HepG2 (cell line): Measurements from ENCODE around the gene SWSAP1. TPM values are rescaled to one million over a fixed set of nuclear protein-coding genes. Genes with fewer than 3 reads are reported as not detected.
A peak's percentile ranks its signal among the peaks of the same experiment; 100 is the strongest.

Experiments
- ATF2 ChIP-seq: sonication (generic); formaldehyde crosslinking; IDR thresholded peaks from 2 replicates; pipeline ENCODE4 v1.4.0; 2020; ENCODE audit warnings: missing genetic modification reagents
- CHD2 ChIP-seq: IDR thresholded peaks from 2 replicates; pipeline ENCODE4 v1.6.1; 2011; ENCODE audit warnings: low read depth, low read length, improper control_type of control experiment
- DDIT3 ChIP-seq: sonication (generic); formaldehyde crosslinking; IDR thresholded peaks from 2 replicates; pipeline ENCODE4 v1.4.0; 2020; ENCODE audit warnings: mild to moderate bottlenecking, missing genetic modification reagents
- ERF ChIP-seq: IDR thresholded peaks from 2 replicates; pipeline ENCODE4 v1.6.1; 2018; ENCODE audit warnings: missing biosample characterization, missing genetic modification reagents
- GABPA ChIP-seq, 2 experiments: IDR thresholded peaks; 2 replicates each; pipeline ENCODE4 v1.6.1; 2011 to 2016; ENCODE audit warnings: low read depth in 2 of 2, low read length in 1 of 2, missing biosample characterization in 1 of 2, missing genetic modification characterization in 1 of 2
- MED13 ChIP-seq: sonication (generic); formaldehyde crosslinking; IDR thresholded peaks from 2 replicates; pipeline ENCODE4 v1.5.0; 2020; ENCODE audit warnings: missing genetic modification reagents
- RORA ChIP-seq: sonication (generic); formaldehyde crosslinking; IDR thresholded peaks from 2 replicates; pipeline ENCODE4 v1.5.0; 2020; ENCODE audit warnings: mild to moderate bottlenecking, missing genetic modification reagents, moderate library complexity
- TRAFD1 ChIP-seq: sonication (generic); formaldehyde crosslinking; IDR thresholded peaks from 2 replicates; pipeline ENCODE4 v1.5.1; 2020; ENCODE audit warnings: missing genetic modification reagents, mild to moderate bottlenecking, borderline replicate concordance
- XBP1 ChIP-seq: sonication (generic); formaldehyde crosslinking; IDR thresholded peaks from 2 replicates; pipeline ENCODE4 v1.5.0; 2020; ENCODE audit warnings: missing genetic modification reagents
- ZBTB3 ChIP-seq: sonication (generic); formaldehyde crosslinking; IDR thresholded peaks from 2 replicates; pipeline ENCODE4 v1.4.0; 2020; ENCODE audit warnings: low read depth, mild to moderate bottlenecking, moderate library complexity, missing genetic modification reagents, borderline replicate concordance
- ZNF101 ChIP-seq: sonication (generic); formaldehyde crosslinking; IDR thresholded peaks from 2 replicates; pipeline ENCODE4 v1.4.0; 2020; ENCODE audit warnings: mild to moderate bottlenecking, low read depth, missing genetic modification reagents, borderline replicate concordance
- ZNF17 ChIP-seq: sonication (generic); formaldehyde crosslinking; IDR thresholded peaks from 2 replicates; pipeline ENCODE4 v1.5.0; 2020; ENCODE audit warnings: mild to moderate bottlenecking, missing genetic modification reagents
- ZNF317 ChIP-seq: sonication (generic); formaldehyde crosslinking; IDR thresholded peaks from 2 replicates; pipeline ENCODE4 v1.5.0; 2020; ENCODE audit warnings: mild to moderate bottlenecking, missing genetic modification reagents
- ZNF343 ChIP-seq: sonication (generic); formaldehyde crosslinking; IDR thresholded peaks from 2 replicates; pipeline ENCODE4 v1.4.0; 2020; ENCODE audit warnings: mild to moderate bottlenecking, missing genetic modification reagents
- ZNF513 ChIP-seq: sonication (generic); formaldehyde crosslinking; conservative IDR thresholded peaks from 2 replicates; pipeline ENCODE4 v1.5.0; 2020; ENCODE audit warnings: missing genetic modification reagents
- polyA plus RNA-seq, 8 experiments: library from polyadenylated mRNA; depleted of rRNA in 3 of 8; stranded (reverse) in 7 of 8; unstranded in 1 of 8; fragments of >200 nt; fragmentation: Illumina TruSeq in 4 of 8; extraction: Trizol in 4 of 8; gene quantifications; 2 replicates each; pipeline versions ENCODE4 v1.2.1 to v1.2.3, GENCODE V29; 2011 to 2016; ENCODE audit warnings: low read depth in 4 of 8, missing spikeins in 1 of 8, mixed read lengths in 1 of 8; ENCODE audit not compliant: insufficient read depth in 1 of 8
- total RNA-seq, 5 experiments: library from RNA; depleted of rRNA; stranded (reverse); fragments of >200 nt; fragmentation: Illumina TruSeq; extraction: Trizol; gene quantifications; 2 replicates each; pipeline ENCODE4 v1.2.3, GENCODE V29; 2016; ENCODE audit warnings: low read depth in 1 of 5
- TF ChIP-seq, protein P1 (sequence below): sonication (generic); formaldehyde crosslinking; IDR thresholded peaks from 2 replicates; pipeline ENCODE4 v1.4.0; 2020; ENCODE audit warnings: mild to moderate bottlenecking, missing genetic modification reagents, borderline replicate concordance
- TF ChIP-seq, protein P2 (sequence below): sonication (generic); formaldehyde crosslinking; conservative IDR thresholded peaks from 2 replicates; pipeline ENCODE4 v1.4.0; 2020; ENCODE audit warnings: missing genetic modification reagents
- TF ChIP-seq, protein P3 (sequence below): sonication (generic); formaldehyde crosslinking; IDR thresholded peaks from 2 replicates; pipeline ENCODE4 v1.4.0; 2020; ENCODE audit warnings: missing genetic modification reagents

SWSAP1 gene
- total and polyA plus RNA-seq, 2 of the 13 experiments (the other 11 are each of a cell fraction or from before 2014, with no cell fraction given), result 2.7 to 3.3 TPM

- TF ChIP-seq MED13, result no peak
- TF ChIP-seq, protein P1, sequence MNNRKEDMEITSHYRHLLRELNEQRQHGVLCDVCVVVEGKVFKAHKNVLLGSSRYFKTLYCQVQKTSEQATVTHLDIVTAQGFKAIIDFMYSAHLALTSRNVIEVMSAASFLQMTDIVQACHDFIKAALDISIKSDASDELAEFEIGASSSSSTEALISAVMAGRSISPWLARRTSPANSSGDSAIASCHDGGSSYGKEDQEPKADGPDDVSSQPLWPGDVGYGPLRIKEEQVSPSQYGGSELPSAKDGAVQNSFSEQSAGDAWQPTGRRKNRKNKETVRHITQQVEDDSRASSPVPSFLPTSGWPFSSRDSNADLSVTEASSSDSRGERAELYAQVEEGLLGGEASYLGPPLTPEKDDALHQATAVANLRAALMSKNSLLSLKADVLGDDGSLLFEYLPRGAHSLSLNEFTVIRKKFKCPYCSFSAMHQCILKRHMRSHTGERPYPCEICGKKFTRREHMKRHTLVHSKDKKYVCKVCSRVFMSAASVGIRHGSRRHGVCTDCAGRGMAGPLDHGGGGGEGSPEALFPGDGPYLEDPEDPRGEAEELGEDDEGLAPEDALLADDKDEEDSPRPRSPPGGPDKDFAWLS (CRISPR knock-in tag), result no peak
- TF ChIP-seq CHD2, result no peak
- TF ChIP-seq, protein P2, sequence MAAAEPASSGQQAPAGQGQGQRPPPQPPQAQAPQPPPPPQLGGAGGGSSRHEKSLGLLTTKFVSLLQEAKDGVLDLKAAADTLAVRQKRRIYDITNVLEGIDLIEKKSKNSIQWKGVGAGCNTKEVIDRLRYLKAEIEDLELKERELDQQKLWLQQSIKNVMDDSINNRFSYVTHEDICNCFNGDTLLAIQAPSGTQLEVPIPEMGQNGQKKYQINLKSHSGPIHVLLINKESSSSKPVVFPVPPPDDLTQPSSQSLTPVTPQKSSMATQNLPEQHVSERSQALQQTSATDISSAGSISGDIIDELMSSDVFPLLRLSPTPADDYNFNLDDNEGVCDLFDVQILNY (CRISPR knock-in tag), result peak; percentile 13; the same call in 1 of the 2 replicates
- peak; percentile 36; the same call in 1 of the 2 replicates for TF ChIP-seq ERF
- TF ChIP-seq ZNF101 (CRISPR knock-in tag), result no peak
- no peak for TF ChIP-seq ZBTB3 (CRISPR knock-in tag)
- TF ChIP-seq ZNF17 (CRISPR knock-in tag), result no peak
- TF ChIP-seq XBP1 (CRISPR knock-in tag), result no peak
- no peak for TF ChIP-seq ZNF317 (CRISPR knock-in tag)
- TF ChIP-seq ATF2, result no peak
- TF ChIP-seq DDIT3 (CRISPR knock-in tag), result no peak
- no peak for TF ChIP-seq TRAFD1 (CRISPR knock-in tag)
- no peak for TF ChIP-seq ZNF513 (CRISPR knock-in tag)
- TF ChIP-seq RORA (CRISPR knock-in tag), result no peak
- TF ChIP-seq ZNF343 (CRISPR knock-in tag), result no peak
- TF ChIP-seq, protein P3, sequence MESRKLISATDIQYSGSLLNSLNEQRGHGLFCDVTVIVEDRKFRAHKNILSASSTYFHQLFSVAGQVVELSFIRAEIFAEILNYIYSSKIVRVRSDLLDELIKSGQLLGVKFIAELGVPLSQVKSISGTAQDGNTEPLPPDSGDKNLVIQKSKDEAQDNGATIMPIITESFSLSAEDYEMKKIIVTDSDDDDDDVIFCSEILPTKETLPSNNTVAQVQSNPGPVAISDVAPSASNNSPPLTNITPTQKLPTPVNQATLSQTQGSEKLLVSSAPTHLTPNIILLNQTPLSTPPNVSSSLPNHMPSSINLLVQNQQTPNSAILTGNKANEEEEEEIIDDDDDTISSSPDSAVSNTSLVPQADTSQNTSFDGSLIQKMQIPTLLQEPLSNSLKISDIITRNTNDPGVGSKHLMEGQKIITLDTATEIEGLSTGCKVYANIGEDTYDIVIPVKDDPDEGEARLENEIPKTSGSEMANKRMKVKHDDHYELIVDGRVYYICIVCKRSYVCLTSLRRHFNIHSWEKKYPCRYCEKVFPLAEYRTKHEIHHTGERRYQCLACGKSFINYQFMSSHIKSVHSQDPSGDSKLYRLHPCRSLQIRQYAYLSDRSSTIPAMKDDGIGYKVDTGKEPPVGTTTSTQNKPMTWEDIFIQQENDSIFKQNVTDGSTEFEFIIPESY (CRISPR knock-in tag), result peak; percentile 73
- TF ChIP-seq GABPA (IDR thresholded peaks at IDR 0.05; ENCODE audit: low read depth, low read length), result no peak
- TF ChIP-seq GABPA (CRISPR knock-in tag; IDR thresholded peaks at IDR 0.05; ENCODE audit: low read depth), result no peak
Measured at GRCh38 chr19:11382898-11383705, 8.6 kb downstream of the SWSAP1 start (continued).
